ENCODE measurements around the gene SH3BP5.
"Not testable (repeated sequence)": the region's sequence is repeated elsewhere in the genome, so short reads cannot be mapped to it uniquely, and the experiment has no call there.

Gene SH3BP5

DNA sequence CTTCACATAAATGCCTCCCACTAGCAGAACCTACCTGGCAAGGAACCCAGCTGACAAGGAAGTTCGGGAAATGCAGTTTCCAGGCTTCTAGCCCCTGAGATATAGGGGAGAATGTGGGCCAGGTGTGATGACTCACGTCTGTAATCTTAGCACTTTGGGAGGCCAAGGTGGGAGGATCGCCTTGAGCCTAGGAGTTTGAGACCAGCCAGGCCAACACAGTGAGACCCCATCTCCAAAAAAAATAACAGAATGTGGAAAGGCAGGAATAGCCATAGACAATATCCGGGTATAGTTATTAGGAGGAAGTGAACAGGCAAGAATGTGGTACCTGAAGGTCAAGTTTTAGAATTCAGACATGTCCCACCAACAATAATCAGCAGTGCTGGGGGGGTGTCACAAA is 40.5 kb upstream of the SH3BP5 start:
- Histone ChIP-seq H3K4me3 (ENCODE audit: severe bottlenecking) (no peak overlapping the region), H3K27me3 (ENCODE audit: insufficient read depth, poor library complexity, severe bottlenecking) (no peaks in the 10 kb centered on the region), H3K4me1 (ENCODE audit: insufficient read depth, poor library complexity, severe bottlenecking) (no peaks in the 10 kb centered on the region), H3K27ac (ENCODE audit: poor library complexity, severe bottlenecking) (no peak overlapping the region), H3K9me3 (ENCODE audit: severe bottlenecking) (no peaks in the 10 kb centered on the region), H3K36me3 (ENCODE audit: low read depth) (no peaks in the 10 kb centered on the region)
- ATAC-seq (ENCODE audit: low read depth) (no peak), DNase-seq (ENCODE audit: low spot score) (no peak)
- TF ChIP-seq, protein P1, sequence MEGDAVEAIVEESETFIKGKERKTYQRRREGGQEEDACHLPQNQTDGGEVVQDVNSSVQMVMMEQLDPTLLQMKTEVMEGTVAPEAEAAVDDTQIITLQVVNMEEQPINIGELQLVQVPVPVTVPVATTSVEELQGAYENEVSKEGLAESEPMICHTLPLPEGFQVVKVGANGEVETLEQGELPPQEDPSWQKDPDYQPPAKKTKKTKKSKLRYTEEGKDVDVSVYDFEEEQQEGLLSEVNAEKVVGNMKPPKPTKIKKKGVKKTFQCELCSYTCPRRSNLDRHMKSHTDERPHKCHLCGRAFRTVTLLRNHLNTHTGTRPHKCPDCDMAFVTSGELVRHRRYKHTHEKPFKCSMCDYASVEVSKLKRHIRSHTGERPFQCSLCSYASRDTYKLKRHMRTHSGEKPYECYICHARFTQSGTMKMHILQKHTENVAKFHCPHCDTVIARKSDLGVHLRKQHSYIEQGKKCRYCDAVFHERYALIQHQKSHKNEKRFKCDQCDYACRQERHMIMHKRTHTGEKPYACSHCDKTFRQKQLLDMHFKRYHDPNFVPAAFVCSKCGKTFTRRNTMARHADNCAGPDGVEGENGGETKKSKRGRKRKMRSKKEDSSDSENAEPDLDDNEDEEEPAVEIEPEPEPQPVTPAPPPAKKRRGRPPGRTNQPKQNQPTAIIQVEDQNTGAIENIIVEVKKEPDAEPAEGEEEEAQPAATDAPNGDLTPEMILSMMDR (IDR thresholded peaks at IDR 0.05; ENCODE audit: poor library complexity, severe bottlenecking) = no peak

DNA sequence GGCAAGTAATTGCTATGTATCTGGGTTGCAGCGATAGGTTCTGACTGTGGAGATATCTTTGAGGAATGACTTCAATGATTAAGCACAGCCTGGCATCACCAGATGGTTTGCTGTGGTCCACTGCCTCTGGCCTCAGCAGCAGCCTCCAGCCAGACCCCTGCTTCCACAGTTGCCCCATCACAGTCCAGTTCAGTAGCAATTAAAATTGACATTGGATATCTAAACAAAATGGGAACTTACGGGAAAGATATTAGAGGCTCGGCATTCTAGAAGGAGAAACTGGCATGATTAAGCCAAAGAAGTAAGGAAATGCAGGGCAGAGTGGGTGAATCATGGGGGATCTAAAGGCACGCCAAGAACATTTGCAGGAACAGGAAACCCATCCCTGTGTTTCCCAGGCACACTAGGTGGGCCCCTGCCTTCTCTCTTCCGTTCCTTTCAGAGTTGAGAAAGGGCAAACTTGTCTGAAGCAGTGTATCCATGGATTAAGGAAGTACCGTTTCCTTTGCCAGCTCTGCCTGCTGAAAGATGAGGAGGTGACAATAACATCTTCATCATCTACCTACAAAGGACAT is 36.3 kb upstream of the SH3BP5 start:
- DNase-seq (ENCODE audit: low spot score) = no peak
- no peaks in the 10 kb centered on the region for H3K9me3 ChIP-seq (ENCODE audit: severe bottlenecking)
- ATAC-seq (ENCODE audit: low read depth) = no peak
- no peaks in the 10 kb centered on the region for H3K36me3 ChIP-seq (ENCODE audit: low read depth)
- no peak overlapping the region for H3K27ac ChIP-seq (ENCODE audit: poor library complexity, severe bottlenecking)
- no peaks in the 10 kb centered on the region for H3K27me3 ChIP-seq (ENCODE audit: insufficient read depth, poor library complexity, severe bottlenecking)
- H3K4me1 ChIP-seq (ENCODE audit: insufficient read depth, poor library complexity, severe bottlenecking) = no peaks in the 10 kb centered on the region
- H3K4me3 ChIP-seq (ENCODE audit: severe bottlenecking) = no peak overlapping the region
- TF ChIP-seq, protein P1 (IDR thresholded peaks at IDR 0.05; ENCODE audit: poor library complexity, severe bottlenecking) = no peak

DNA sequence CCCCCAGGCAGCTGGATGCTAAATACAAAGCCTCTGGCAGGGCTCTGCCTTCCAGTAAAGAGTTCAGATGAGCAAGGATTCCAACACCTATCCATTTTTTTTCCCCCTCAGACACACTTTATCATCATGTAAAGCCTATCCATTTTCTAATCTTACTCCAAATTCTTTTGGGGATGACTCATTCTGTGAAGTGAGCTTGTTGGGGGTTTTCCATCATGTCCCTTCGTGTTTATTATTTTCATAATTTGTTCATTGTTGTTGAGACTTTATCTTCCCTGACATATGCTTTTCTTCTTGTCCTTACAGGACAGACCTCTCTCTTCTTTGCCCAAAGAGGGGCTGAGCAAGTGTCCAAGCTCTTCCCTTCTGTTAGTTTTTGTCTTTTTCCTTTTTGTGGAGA is 34.7 kb upstream of the SH3BP5 start:
- Histone ChIP-seq H3K27me3 (ENCODE audit: insufficient read depth, poor library complexity, severe bottlenecking) (no peaks in the 10 kb centered on the region), H3K9me3 (ENCODE audit: severe bottlenecking) (no peaks in the 10 kb centered on the region), H3K4me1 (ENCODE audit: insufficient read depth, poor library complexity, severe bottlenecking) (no peaks in the 10 kb centered on the region), H3K27ac (ENCODE audit: poor library complexity, severe bottlenecking) (no peak overlapping the region), H3K4me3 (ENCODE audit: severe bottlenecking) (no peak overlapping the region), H3K36me3 (ENCODE audit: low read depth) (no peaks in the 10 kb centered on the region)
- ATAC-seq (ENCODE audit: low read depth) = 0 out of 3 replicates have a peak, but pooled peaks have one; percentile 42
- no peak for DNase-seq (ENCODE audit: low spot score)
- TF ChIP-seq, protein P1 (IDR thresholded peaks at IDR 0.05; ENCODE audit: poor library complexity, severe bottlenecking) = no peak

DNA sequence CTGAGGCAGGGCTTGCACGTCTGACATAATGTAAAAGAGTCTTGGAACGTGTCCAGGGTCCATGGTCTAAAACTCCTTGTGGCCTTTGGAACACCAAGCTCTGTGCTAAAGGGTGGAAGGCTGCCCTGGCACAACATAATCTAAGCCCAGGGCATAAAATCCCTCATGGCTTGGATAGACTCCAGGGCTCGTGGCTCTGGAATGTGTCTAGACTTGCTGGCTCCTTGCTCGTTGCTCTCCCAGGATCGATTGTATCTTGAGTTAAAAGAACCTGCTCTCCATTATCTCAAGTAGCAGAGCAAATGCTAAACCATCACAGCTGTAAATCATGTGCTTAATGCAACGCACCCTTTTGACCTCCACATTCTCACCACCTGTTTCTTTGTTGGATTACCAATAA is 31.7 kb upstream of the SH3BP5 start:
- not testable (repeated sequence) for H3K36me3 ChIP-seq (ENCODE audit: low read depth); ATAC-seq (ENCODE audit: low read depth)

GRCh38 chr3:15361494-15362214 is 29.3 kb upstream of the SH3BP5 start:
- ATAC-seq (ENCODE audit: low read depth) = peak; percentile 33; the same call in 1 of the 3 replicates
- H3K27ac ChIP-seq (ENCODE audit: poor library complexity, severe bottlenecking) = no peak overlapping the region
- no peak overlapping the region for H3K4me3 ChIP-seq (ENCODE audit: severe bottlenecking)
- H3K4me1 ChIP-seq (ENCODE audit: insufficient read depth, poor library complexity, severe bottlenecking) = no peaks in the 10 kb centered on the region
- H3K9me3 ChIP-seq (ENCODE audit: severe bottlenecking) = no peaks in the 10 kb centered on the region
- H3K27me3 ChIP-seq (ENCODE audit: insufficient read depth, poor library complexity, severe bottlenecking) = no peaks in the 10 kb centered on the region
- DNase-seq (ENCODE audit: low spot score) = no peak
- TF ChIP-seq, protein P1 (IDR thresholded peaks at IDR 0.05; ENCODE audit: poor library complexity, severe bottlenecking) = no peak
- H3K36me3 ChIP-seq (ENCODE audit: low read depth) = no peaks in the 10 kb centered on the region

More for the DNA sequence above, 31.7 kb upstream of the SH3BP5 start:
- not testable (repeated sequence) for H3K4me1 ChIP-seq (ENCODE audit: insufficient read depth, poor library complexity, severe bottlenecking); H3K27me3 ChIP-seq (ENCODE audit: insufficient read depth, poor library complexity, severe bottlenecking); DNase-seq (ENCODE audit: low spot score); H3K27ac ChIP-seq (ENCODE audit: poor library complexity, severe bottlenecking); H3K9me3 ChIP-seq (ENCODE audit: severe bottlenecking); H3K4me3 ChIP-seq (ENCODE audit: severe bottlenecking)

Measured in RWPE2 (cell line).